GM18526 (cell line): Measurements from ENCODE around the gene EFHD1.

Source experiments
- POLR2A ChIP-seq: IDR thresholded peaks from 3 replicates; pipeline ENCODE4 v1.6.1; 2011; ENCODE audit not compliant: insufficient read length; ENCODE audit errors: extremely low read depth

Gene EFHD1, protein sequence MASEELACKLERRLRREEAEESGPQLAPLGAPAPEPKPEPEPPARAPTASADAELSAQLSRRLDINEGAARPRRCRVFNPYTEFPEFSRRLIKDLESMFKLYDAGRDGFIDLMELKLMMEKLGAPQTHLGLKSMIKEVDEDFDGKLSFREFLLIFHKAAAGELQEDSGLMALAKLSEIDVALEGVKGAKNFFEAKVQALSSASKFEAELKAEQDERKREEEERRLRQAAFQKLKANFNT

DNA sequence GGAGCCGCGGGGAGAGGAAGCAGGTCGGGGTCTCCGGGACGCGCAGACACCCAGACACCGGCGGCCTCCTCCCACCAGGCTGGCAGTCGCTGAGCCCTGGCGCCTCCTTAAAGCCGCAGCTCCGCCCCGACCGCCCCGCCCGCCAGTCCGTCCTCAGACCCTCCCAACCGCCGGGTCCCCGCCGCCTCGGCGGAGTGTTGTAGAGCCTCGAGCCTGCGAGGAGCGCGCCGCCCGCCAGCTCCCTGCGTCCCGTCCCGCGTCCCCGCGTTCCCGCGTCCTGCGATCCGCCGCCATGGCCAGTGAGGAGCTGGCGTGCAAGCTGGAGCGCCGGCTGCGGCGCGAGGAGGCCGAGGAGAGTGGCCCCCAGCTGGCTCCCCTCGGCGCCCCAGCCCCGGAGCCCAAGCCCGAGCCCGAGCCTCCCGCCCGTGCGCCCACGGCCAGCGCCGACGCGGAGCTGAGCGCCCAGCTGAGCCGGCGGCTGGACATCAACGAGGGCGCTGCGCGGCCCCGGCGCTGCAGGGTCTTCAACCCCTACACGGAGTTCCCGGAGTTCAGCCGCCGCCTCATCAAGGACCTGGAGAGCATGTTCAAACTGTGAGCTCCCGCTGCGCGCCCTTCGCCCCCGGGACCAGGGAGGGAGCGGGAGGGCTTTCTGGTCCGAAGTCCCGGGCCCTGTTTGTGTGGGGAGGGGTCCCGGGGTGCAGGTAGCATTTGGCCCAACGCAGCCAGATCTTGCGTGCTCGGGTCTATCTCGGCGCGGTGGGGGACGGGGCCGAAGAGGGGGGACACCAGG is at the start of gene EFHD1:
EFHD1 (plus strand) TSS at position 192 of the 793 bp plus-strand sequence; CDS start at position 293, 101 bp downstream.
- TF ChIP-seq POLR2A, result no peak

DNA sequence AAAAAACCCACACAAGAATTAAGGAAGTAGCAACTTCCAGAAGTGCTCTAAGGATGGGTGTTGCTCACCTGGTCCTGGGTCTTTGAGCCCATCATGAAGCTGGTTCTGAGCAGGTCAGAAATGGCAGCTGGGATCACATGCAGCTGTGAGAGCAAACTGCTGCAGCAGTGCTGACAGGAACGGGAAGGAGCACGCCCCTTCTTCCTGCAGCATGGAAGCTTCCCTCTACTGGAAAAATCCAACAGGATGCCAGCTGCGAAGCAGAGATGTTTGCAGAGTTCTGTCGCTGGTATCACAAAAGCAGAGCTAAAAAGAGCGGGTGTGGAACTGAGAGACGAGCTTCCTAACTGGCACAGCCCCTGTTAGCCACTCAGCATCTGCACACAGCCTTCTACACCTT is 49.2 kb upstream of the EFHD1 start:
- TF ChIP-seq POLR2A, result no peak

DNA sequence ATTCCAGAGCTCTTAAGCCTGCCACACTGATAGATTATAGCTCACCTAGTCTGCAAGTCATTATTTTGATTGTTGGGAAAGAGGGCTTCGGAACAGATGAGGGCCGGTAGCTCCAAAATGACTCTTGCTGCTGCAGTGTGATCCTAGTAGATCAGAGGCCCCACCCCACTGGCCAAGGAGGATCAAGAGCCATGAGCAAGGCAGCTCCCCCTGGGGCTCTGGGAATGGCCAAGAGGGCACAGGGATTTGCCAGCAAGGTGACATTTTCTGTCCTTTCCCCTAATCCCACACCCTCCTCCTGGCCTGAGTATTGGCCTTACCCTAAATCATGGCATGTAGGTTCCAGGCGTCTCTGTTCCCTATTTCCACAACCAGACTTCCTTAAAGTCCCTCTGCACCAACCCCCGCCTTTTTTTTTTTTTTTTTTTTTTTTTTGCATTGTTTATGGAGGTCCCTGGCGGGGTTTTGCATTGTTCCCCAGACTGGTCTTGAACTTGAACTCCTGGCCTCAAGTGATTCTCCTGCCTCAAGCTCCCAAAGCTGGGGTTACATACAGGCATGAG is 46.4 kb upstream of the EFHD1 start:
- no peak for TF ChIP-seq POLR2A

DNA sequence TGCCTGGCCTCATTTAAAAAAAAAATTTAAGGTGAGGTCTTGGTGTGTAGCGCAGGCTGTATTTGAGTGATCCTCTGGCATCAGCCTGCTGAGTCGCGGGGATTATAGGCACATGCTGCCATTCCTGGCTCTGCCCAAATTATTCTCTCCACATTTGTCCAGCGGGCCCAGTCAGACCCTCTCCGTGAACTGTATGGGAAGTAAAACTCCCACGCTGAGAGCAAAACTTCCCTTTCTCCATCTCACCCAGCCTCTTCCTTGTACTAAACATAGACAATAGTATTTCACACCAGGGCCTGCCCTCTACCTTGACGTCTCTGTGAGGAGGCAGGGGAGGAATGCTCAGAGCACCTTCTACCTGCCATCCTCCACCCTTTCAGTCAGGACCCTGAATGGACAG is 45.9 kb upstream of the EFHD1 start:
- no peak for TF ChIP-seq POLR2A

DNA sequence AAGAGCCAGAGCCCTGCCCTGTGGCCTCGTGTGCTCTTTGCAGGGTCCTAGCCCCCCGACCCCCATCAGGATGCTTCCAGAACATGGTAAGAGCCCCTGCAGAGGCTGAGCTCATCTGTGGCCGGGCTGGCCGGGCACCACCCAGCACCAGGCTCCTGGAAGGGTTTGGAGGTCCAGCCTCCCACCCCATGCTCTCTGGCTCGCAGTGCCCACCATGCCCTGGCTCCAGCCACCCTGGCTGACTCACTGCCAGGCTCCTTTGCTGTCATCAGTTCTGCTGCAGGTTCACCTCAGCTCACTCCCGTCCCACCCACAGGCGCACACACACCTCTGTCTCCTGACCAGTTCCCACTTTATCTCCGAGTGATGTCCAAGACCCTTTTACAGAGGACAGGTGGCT is 45.4 kb upstream of the EFHD1 start:
- no peak for TF ChIP-seq POLR2A

DNA sequence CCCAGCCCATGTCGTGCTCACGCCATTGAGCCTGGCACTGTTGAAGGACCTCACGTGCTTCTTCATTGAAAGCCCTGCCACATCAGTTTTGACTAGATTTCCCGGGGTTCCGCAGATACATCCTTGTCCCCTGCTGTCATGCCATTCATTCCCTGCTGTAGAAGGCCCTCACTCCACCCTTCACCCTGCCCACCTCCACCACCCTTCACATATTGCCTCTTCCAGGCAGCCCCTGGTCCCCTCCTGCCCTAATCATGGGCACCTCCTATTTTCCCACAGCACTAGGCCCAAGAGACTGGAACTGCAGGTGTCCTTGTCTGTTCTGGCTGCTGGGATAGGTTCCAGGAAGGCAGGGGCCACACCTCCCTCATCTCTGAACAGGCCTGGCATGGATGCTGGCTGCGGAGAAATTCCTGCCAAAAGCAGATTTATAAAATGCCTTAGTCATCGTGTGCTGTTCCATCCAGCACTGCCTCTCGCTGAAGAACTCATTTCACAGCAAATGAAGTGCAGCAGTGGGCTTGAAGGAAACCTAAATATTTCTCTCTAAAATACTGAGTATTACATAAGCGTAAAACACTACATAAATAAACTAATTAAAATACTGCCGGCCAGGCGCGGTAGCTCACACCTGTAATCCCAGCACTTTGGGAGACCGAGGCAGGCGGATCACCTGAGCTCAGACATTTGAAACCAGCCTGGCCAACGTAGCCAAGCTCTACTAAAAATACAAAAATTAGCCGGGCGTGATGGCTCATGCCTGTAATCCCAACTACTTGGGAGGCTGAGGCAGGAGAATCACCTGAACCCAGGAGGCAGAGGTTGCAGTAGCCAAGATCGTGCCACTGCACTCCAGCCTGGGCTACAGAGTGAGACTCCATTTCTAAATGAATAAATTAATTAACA is 44.5 kb upstream of the EFHD1 start:
- TF ChIP-seq POLR2A, result no peak

DNA sequence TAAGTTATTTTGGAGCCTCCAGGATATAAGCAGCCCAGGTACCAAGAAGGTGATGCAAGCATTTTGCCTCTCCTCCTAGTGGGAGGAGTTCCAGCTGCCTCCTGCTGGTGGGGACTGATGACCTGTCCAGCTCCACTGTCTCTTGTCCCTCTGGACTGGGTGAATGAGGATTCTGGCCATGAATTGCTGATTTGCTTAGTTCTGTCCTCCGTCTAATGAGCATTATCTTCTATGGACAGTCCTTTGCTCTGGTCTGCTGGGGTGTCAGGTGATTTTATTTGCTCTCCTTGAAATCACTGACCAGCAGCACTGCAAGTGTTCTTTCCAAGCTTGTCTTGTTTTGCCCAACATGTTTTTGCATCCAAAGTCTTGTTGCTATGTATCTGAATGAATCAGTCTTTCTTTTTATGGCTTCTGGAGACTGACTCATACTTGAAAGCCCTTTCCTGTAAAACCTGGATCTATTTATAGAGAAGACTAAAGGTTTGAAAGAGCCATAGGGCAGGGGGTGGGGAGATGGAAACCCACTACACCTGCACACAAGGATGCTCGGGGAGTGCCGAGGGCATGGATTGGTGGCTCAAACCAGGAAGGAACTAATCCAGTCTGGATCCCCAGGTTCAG is 40.5 kb upstream of the EFHD1 start:
- no peak for TF ChIP-seq POLR2A

DNA sequence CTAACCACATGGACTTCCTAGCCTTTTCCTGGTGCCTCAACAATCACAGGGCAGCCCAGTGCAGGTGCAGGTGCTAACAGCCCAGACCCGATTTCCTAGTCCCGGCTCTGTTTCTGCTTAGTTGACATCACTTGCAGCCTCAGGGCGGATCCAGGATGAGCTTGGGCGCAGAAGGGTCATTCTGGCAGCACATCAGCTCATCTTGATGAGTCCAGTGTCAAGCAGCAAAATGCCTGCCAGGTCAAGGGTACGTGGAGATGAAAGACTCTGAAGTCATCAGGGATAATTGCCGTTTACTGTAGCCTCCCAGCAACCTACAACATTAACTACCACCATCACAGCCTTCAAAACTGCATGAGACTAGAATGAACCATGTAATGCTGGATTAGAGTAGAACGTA is 39.4 kb upstream of the EFHD1 start:
- TF ChIP-seq POLR2A, result no peak

DNA sequence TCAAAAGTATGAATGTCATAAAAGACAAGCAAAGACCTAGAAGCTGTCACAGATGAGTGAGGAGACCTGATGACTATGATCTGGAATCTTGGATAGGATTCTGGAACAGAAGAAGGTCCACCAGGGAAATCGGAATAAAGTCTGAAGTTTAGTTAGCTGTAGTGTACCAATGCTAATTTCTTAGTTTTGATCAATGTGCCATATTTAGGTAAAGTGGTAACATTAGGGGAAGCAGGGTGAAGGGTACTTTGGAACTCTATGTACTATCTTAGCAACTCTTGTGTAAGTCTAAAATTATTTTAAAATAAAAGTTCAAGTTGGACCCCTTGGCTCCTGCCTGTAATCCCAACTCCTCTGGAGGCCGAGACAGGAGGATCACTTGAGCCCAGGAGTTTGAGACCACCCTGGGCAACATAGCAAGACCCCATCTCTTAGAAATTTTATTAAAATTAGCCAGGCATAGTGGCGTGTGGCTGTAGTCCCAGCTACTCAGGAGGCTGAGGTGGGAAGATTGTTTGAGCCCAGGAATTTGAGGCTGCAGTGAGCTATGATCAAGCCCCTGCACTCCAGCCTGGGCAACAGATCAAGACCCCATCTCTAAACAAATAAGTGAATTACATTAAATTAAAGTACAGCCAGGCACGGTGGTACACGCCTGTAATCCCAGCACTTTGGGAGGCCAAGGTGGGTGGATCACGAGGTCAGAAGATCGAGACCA is 35.9 kb upstream of the EFHD1 start:
- no peak for TF ChIP-seq POLR2A

DNA sequence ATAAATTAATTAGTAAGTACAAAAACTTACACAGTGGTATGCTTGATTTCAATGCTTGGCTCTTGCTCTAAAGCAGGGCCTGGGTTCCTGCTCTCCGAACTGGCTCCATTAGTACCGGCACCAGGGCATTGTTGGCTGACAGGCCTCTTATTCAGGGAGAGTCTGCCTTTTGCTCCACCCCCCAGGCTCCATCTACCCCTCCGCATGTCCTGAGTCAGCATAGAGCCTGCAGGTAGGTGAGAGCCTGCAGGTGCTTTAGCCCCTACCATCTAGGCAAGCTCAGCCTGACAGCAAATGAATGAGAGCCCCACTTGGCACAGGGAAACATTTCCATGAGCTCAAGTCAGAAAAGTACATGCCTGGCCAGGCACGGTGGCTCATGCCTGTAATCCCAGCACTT is 35.1 kb upstream of the EFHD1 start:
- TF ChIP-seq POLR2A, result no peak

DNA sequence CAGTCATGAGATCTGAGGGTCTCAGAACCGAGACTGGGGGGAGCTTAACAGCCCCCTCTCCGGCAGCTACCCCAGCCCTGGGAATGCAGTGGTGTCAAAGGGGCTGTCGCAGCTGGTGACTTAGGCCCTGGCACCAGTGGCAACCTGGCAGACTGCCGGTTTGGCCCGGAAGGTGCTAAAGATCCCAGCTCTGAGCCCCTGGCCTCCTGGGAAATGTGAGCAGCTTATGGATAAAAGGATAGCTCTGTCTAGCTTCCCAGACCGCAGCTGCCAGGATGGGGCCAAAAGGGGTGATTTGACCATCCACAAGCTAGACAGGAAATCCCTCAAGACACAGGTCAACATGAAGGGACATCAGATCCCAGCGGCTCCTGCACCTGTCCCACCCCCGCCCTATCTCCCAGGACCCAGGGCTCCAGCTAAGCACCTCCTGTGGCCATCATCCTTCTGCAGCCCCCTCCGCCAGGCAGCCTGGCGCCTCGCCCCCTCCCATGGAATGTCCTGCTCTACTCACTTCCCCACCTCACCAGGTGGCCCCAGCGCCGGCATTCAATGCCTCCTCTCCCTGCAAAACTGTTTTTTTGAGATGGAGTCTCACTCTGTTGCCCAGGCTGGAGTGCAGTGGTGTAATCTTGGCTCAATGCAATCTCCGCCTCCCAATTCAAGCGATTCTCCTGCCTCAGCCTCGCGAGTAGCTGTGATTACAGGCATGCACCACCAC is 33.2 kb upstream of the EFHD1 start:
- no peak for TF ChIP-seq POLR2A

DNA sequence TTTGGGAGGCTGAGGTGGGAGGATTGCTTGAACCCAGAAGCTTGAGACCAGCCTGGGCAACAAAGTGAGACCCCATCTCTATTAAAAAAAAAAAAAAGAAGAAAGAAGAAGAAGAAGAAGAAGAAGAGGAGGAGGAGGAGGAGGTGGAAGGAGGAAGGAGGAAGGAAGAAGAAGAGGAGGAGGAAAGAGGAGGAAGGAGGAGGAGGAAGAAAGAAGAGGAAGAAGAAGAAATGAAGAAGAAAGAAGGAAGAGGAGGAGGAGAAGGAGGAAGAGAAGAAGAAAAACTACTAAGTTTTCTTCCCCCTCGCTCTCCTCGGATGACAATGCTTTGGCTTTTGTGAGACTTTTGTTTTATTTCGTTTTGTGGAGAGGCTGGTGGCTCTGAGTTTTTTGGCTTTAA is 30.1 kb upstream of the EFHD1 start:
- no peak for TF ChIP-seq POLR2A

DNA sequence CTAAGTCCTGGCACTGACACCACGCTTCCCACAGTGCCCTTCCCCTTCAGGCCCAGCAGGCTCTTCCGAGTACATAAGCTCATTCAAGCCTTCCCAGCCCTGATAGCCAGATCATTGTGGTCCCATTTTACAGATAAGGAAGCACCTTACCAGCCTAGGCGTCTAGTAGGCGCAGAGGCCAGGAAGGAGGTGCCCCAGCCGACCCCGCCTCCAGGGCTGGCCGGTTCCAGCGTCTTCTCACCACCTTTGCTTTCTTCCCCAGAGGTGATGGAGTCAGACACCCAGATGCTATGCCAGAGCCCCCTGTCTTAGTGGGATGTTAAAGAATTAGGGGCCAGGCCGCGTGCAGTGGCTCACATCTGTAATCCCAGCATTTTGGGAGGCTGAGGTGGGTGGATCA is 28.9 kb upstream of the EFHD1 start:
- TF ChIP-seq POLR2A, result no peak

DNA sequence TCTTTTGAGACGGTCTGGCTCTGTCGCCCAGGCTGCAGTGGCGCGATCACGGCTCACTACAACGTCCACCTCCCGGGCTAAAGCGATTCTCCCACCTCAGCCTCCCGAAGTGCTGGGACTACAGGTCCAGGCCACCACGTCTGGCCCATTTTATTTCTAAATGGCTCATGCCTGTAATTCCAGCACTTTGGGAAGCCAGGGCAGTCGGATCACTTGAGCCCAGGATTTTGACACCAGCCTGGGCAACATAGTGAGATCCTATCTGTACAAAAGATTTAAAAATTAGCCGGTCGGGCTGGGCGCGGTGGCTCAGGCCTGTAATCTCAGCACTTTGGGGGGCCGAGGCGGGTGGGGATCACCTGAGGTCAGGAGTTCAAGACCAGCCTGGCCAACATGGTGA is 26.4 kb upstream of the EFHD1 start:
- TF ChIP-seq POLR2A, result no peak
